GM10248 (cell line): ENCODE data around the gene SLC25A41.

Experiments used
- CTCF ChIA-PET: fragments of 300-600 bp; sonication (Branson Sonifier 250); formaldehyde crosslinking; extraction: SDS; loops from one replicate; lab custom pipeline; 2021; ENCODE audit warnings: antibody characterized with exemption; lab: Yijun Ruan, JAX
- POLR2A ChIA-PET: fragments of 350-650 bp; sonication (Branson Sonifier 250); formaldehyde crosslinking; extraction: SDS; loops from one replicate; lab custom pipeline; 2020; ENCODE audit warnings: antibody characterized with exemption; lab: Yijun Ruan, JAX
- DNase-seq: peaks from one replicate; pipeline ENCODE4 v3.0.0; 2012; ENCODE audit errors: extremely low spot score
- CTCF ChIP-seq: IDR thresholded peaks from 2 replicates; pipeline ENCODE4 v1.5.1; 2012; ENCODE audit warnings: mild to moderate bottlenecking, low read depth; ENCODE audit errors: extremely low read depth, missing control alignments, control extremely low read depth

SLC25A41 gene

GRCh38 chr19:6413291-6413690 is 20.3 kb downstream of the SLC25A41 start:
- POLR2A ChIA-PET = no interaction called here
- DNase-seq = no peak
- CTCF ChIA-PET = no interaction called here
- TF ChIP-seq CTCF = no peak

- peak; percentile 66 for DNase-seq
- POLR2A ChIA-PET = no interaction called here
- peak; percentile 46 for TF ChIP-seq CTCF
- CTCF ChIA-PET = interaction anchor here (1.0 kb wide), 1 partner anchor 40 kb away, joined by 3 read pairs; the partner anchor contains the start of gene ALKBH7
Measured at GRCh38 chr19:6412447-6413091, 21.0 kb downstream of the SLC25A41 start.

- DNase-seq = no peak
- TF ChIP-seq CTCF = no peak
- ChIA-PET CTCF (interaction anchor here (0.9 to 1.0 kb wide), 2 partner anchors 40 to 194 kb away, joined by 3 read pairs; partner anchors contain the start of gene ALKBH7), POLR2A (no interaction called here)
Measured at GRCh38 chr19:6412061-6412446, 21.5 kb downstream of the SLC25A41 start.

DNA sequence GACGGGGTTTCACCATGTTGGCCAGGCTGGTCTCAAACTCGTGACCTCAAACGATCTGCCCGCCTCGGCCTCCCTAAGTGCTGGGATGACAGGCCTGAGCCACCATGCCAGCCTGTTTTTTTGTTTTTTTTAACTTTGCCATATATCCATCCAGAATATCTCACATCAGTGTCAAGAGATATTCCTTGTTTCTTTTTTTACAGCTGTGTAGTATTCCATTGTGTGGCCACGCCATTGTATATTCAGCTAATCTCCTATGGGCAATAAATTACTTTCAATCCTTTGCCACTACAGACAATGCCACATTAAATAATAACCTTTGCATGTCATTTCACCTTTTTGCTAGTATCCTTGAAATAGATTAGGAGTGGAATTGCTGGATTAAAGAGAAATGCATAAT is 24.2 kb downstream of the SLC25A41 start:
- no peak for DNase-seq
- POLR2A ChIA-PET = no interaction called here
- CTCF ChIA-PET = interaction anchor here (1.0 kb wide), 1 partner anchor 10 kb away, joined by 3 read pairs; no protein-coding TSS in a partner anchor
- TF ChIP-seq CTCF = no peak

- POLR2A ChIA-PET = no interaction called here
- no peak for DNase-seq
- TF ChIP-seq CTCF = no peak
- CTCF ChIA-PET = interaction anchor here (1.2 to 1.7 kb wide), 2 partner anchors 188 to 280 kb away, joined by 4 read pairs; no protein-coding TSS in a partner anchor
Measured at GRCh38 chr19:6406401-6406800, 27.2 kb downstream of the SLC25A41 start.

DNA sequence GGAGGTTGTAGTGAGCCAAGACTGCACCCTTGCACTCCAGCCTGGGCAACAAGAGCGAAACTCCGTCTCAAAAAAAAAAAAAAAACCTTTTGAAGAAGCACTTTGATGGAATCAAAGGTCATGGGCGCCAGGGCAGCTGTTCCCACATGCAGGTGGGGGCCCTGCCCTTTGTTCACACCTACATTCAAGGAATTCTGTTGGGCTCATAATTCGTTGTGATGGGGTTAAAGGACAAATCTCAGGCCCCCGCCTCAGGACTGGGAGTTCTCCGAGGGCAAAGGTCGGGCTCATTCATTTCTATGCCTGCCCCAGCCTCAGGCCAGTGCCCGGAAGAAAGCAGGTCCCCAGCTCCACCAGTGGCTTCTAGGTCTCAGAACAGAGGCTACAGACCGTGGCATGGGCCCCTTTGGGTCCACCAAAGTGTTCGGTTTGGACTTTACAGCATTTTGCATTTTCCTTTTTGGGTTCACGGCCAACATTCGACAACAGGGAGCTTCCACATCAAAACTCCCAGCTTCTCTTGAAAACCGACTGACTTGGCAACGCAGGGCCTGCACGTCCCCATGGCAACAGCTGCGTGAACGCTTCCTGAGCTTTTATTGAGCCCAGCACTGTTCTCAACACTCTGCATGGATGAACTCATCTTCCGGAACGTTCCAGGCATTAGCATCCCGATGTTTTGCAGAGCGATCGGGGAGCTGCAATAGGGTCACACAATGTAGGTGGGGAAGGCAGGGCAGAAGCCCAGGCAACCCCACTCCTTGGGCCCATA is 30.5 kb downstream of the SLC25A41 start:
- CTCF ChIA-PET = no interaction called here
- POLR2A ChIA-PET = no interaction called here
- no peak for DNase-seq
- no peak for TF ChIP-seq CTCF
